ENCODE data around the gene EFS. TPM values are rescaled to one million over a fixed set of nuclear protein-coding genes. Genes with fewer than 3 reads are reported as not detected.
"Not testable (repeated sequence)": the region's sequence is repeated elsewhere in the genome, so short reads cannot be mapped to it uniquely, and the experiment has no call there.

Gene EFS
- total and polyA plus RNA-seq, 9 donors = 20.8 to 51.4 (median 43.9) TPM

DNA sequence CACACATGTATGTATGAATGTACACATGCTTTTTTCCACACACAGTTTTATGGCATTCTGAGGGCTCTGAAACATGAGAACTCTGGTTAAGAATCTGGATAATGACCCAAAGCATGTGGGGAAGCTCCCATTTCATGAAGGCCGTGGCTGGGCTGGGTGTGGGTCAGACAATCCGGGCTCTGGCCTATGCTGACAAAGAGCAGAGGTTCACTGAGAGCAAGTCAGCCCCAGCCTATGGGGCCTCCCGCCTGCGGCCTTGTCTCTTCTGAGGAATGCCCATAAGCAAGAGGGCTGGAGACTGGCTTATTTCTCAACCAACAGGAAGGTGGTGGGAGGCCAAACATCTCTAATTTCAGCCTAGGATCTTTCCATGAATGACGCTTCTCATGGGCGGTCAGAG lies 34.6 kb upstream of the EFS start:
- Histone ChIP-seq H3K4me3 (ENCODE audit: low read length) (no peak overlapping the region), H3K9me3 (replicated peaks; ENCODE audit: control insufficient read depth, low read depth, low read length) (no peaks in the 10 kb centered on the region), H3K27ac (ENCODE audit: low read length) (no peak overlapping the region), H3K4me1 (ENCODE audit: control insufficient read depth, insufficient read depth, low read length) (peaks cover 6% of the 10 kb centered on the region), H3K36me3 (ENCODE audit: control insufficient read depth, insufficient read depth, low read length) (no peaks in the 10 kb centered on the region), H3K27me3 (ENCODE audit: control insufficient read depth, insufficient read depth, low read length) (peaks cover 7% of the 10 kb centered on the region)
- 40% methylated on average over 2 of the region's 6 CpGs for WGBS (ENCODE audit: insufficient coverage)
- no peak for DNase-seq

DNA sequence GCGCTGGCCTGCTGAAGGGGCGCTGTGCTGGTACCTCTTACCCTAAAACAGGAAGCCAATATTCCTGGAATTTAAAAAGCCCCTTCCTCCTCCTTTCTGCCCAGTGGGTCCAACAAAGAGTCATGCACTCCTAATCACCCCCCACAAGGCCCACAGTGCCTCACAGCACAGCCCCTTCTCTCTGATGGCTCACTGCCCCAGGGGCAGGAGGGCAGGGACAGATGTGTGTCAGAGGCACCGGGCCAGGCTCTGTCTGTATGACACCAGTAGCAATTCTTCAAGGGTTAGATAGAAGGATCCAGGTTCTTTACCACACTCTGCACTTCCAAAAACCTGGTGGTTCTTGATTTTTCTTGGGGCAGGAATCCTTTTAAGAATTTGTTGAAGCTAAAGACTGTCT lies 34.2 kb upstream of the EFS start:
- peaks cover 6% of the 10 kb centered on the region for H3K4me1 ChIP-seq (ENCODE audit: control insufficient read depth, insufficient read depth, low read length)
- WGBS (ENCODE audit: insufficient coverage) = 67% methylated on average over 1 of the region's 3 CpGs
- H3K9me3 ChIP-seq (replicated peaks; ENCODE audit: control insufficient read depth, low read depth, low read length) = no peaks in the 10 kb centered on the region
- no peaks in the 10 kb centered on the region for H3K36me3 ChIP-seq (ENCODE audit: control insufficient read depth, insufficient read depth, low read length)
- H3K27me3 ChIP-seq (ENCODE audit: control insufficient read depth, insufficient read depth, low read length) = peaks cover 7% of the 10 kb centered on the region
- no peak overlapping the region for H3K27ac ChIP-seq (ENCODE audit: low read length)
- H3K4me3 ChIP-seq (ENCODE audit: low read length) = no peak overlapping the region
- DNase-seq = no peak

DNA sequence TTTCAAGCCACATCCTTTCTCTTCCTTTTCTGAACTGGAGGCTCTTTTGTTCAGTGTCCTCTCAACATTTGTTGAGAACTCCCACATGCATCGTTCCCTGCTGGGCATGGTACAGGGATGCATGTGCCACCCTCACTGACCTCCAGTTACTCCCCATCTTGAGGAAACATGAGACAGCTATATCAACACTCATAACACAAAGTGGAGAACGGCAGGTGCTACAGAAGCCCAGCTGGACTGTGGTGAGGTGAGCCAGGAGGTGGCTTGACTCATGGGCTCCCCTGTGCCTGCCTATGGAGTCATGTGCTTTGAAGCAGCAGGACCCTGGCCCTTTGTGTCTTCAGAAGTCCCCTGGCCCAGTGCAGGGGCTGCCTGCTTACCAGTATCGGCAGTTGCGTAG lies 33.4 kb upstream of the EFS start:
- H3K4me3 ChIP-seq (ENCODE audit: low read length) = no peak overlapping the region
- H3K9me3 ChIP-seq (replicated peaks; ENCODE audit: control insufficient read depth, low read depth, low read length) = no peaks in the 10 kb centered on the region
- H3K4me1 ChIP-seq (ENCODE audit: control insufficient read depth, insufficient read depth, low read length) = peaks cover 6% of the 10 kb centered on the region
- no peaks in the 10 kb centered on the region for H3K36me3 ChIP-seq (ENCODE audit: control insufficient read depth, insufficient read depth, low read length)
- WGBS (ENCODE audit: insufficient coverage) = 100% methylated on average over 2 of the region's 4 CpGs
- no peak overlapping the region for H3K27ac ChIP-seq (ENCODE audit: low read length)
- DNase-seq = no peak
- peaks cover 3% of the 10 kb centered on the region for H3K27me3 ChIP-seq (ENCODE audit: control insufficient read depth, insufficient read depth, low read length)

DNA sequence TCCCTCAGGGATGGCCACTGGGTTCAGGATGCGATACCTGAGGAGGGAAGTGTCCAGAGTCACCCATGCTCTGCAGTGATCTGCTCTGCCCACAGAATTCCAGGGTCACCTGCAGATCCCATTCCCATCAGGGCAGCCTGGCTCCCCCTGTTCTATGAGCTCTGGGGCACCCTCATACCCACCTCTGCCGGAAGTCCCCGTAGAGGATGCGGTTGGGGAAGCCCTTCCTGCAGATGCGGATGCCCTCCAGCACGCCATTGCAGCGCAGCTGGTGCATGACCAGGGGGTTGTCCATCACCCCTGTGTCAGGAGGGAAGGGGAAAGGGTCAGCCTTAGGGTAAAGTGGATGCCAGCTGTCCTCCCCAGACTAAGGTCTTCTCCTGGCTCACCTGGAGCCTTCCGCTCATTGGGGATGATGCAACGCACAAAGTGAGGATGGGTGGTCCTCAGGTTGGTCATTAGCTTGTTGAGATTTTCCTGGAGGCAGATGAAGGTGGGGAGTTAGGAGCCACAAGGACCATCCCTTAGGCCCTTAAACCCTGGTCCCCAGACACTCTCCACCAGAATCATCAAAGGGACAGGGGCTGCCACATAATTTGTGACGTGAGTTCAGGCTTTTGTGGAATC lies 31.9 kb upstream of the EFS start:
- DNase-seq = no peak
- Histone ChIP-seq H3K9me3 (replicated peaks; ENCODE audit: control insufficient read depth, low read depth, low read length) (no peaks in the 10 kb centered on the region), H3K4me1 (ENCODE audit: control insufficient read depth, insufficient read depth, low read length) (peaks cover 6% of the 10 kb centered on the region), H3K27ac (ENCODE audit: low read length) (no peak overlapping the region), H3K36me3 (ENCODE audit: control insufficient read depth, insufficient read depth, low read length) (no peaks in the 10 kb centered on the region), H3K4me3 (ENCODE audit: low read length) (no peak overlapping the region), H3K27me3 (ENCODE audit: control insufficient read depth, insufficient read depth, low read length) (no peaks in the 10 kb centered on the region)
- whole genome bisulfite sequencing (ENCODE audit: insufficient coverage) = 86% methylated on average over 7 of the region's 10 CpGs

DNA sequence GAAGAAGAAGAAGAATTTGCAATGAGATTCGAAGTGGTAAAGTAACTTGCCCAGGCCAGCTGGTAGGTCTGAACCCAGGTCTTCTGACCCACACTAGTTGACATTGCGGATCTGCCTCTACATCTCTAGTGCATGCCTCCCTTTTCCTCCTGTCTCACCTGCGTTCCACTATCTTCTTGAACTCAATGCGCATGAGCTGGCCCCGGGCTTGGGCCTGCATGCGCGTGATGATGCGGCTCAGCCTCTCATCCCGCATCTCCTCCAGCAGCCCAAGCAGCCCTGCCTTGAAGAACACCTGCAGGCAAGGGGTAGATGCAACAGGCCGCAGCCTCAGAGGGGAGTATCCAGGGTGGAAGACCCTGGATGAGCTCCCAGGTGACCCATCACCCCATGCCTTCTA lies 31.2 kb upstream of the EFS start:
- DNase-seq = no peak
- H3K4me1 ChIP-seq (ENCODE audit: control insufficient read depth, insufficient read depth, low read length) = peaks cover 6% of the 10 kb centered on the region
- H3K4me3 ChIP-seq (ENCODE audit: low read length) = no peak overlapping the region
- WGBS (ENCODE audit: insufficient coverage) = 87% methylated on average over 3 of the region's 10 CpGs
- no peaks in the 10 kb centered on the region for H3K36me3 ChIP-seq (ENCODE audit: control insufficient read depth, insufficient read depth, low read length)
- no peaks in the 10 kb centered on the region for H3K9me3 ChIP-seq (replicated peaks; ENCODE audit: control insufficient read depth, low read depth, low read length)
- no peak overlapping the region for H3K27ac ChIP-seq (ENCODE audit: low read length)
- no peaks in the 10 kb centered on the region for H3K27me3 ChIP-seq (ENCODE audit: control insufficient read depth, insufficient read depth, low read length)

DNA sequence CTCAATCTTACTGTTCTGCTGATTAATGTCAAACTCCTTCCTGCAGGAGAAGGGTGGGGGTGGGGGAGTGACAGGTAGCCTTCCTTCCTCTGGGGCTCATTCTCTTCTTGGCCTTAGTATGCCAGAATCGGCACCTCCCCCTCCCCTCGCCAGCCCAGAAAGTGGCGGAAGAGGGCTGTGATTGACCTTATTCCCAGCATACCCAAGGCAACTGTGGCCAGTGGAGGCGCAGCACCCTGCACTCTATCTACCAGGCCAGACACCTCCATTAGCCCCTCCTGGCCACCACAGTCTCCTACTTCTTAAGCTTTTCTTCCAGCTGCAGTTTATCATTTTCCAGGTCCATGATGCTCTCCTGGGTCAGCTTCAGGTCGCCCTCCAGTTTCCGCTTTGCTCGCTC lies 27.6 kb upstream of the EFS start:
- H3K4me1 ChIP-seq (ENCODE audit: control insufficient read depth, insufficient read depth, low read length) = no peaks in the 10 kb centered on the region
- no peak overlapping the region for H3K4me3 ChIP-seq (ENCODE audit: low read length)
- no peak for DNase-seq
- WGBS (ENCODE audit: insufficient coverage) = 68% methylated on average over 4 of the region's 7 CpGs
- peaks cover 3% of the 10 kb centered on the region for H3K27me3 ChIP-seq (ENCODE audit: control insufficient read depth, insufficient read depth, low read length)
- H3K27ac ChIP-seq (ENCODE audit: low read length) = no peak overlapping the region
- no peaks in the 10 kb centered on the region for H3K9me3 ChIP-seq (replicated peaks; ENCODE audit: control insufficient read depth, low read depth, low read length)
- no peaks in the 10 kb centered on the region for H3K36me3 ChIP-seq (ENCODE audit: control insufficient read depth, insufficient read depth, low read length)

DNA sequence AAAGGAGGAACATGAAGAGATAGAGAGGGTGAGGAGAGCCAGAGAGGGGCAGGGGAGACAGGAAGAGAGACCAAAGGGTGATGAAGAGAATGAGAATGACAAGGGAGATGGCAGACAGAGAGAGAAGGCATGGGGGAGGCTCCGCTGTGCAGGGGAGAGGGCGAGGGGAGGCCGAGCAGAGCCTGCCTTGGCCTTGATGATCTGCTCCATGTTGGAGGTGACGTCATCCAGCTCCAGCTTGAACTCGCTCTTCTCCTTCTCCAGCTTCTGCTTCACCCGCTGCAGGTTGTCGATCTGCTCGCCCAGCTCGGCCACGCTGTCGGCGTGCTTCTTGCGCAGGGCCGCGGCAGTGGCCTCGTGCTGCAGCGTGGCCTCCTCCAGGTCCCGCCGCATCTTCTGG lies 24.9 kb upstream of the EFS start:
- H3K27ac ChIP-seq (ENCODE audit: low read length); H3K27me3 ChIP-seq (ENCODE audit: control insufficient read depth, insufficient read depth, low read length); H3K4me1 ChIP-seq (ENCODE audit: control insufficient read depth, insufficient read depth, low read length); H3K4me3 ChIP-seq (ENCODE audit: low read length); H3K36me3 ChIP-seq (ENCODE audit: control insufficient read depth, insufficient read depth, low read length); H3K9me3 ChIP-seq (replicated peaks; ENCODE audit: control insufficient read depth, low read depth, low read length); DNase-seq: not testable (repeated sequence)
- no CpG with 5 or more reads among the region's 19 CpGs for WGBS (ENCODE audit: insufficient coverage)

DNA sequence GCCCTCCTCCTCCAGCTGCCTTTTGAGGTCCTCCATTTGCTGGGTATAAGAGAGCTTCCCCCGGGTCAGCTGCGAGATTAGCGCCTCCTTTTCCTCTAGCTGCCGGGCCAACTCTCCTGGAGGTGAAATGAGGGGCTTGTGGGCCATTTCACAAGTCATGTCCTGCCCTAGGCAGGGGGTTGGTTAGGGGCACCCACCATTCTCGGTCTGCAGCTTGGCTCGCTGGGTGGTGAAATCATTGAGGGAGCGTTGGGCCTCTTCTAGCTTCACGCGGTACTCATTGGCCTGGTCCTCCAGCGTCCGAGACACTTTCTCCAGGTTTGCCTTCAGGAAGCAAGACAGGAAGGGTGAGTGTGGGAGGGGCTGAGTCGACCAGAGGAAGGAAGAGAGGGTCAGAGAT lies 24.4 kb upstream of the EFS start:
- WGBS (ENCODE audit: insufficient coverage) = 63% methylated on average over 8 of the region's 12 CpGs
- no peak overlapping the region for H3K4me3 ChIP-seq (ENCODE audit: low read length)
- H3K27me3 ChIP-seq (ENCODE audit: control insufficient read depth, insufficient read depth, low read length) = peaks cover 3% of the 10 kb centered on the region
- no peak for DNase-seq
- no peaks in the 10 kb centered on the region for H3K4me1 ChIP-seq (ENCODE audit: control insufficient read depth, insufficient read depth, low read length)
- H3K36me3 ChIP-seq (ENCODE audit: control insufficient read depth, insufficient read depth, low read length) = no peaks in the 10 kb centered on the region
- H3K9me3 ChIP-seq (replicated peaks; ENCODE audit: control insufficient read depth, low read depth, low read length) = no peaks in the 10 kb centered on the region
- H3K27ac ChIP-seq (ENCODE audit: low read length) = no peak overlapping the region

DNA sequence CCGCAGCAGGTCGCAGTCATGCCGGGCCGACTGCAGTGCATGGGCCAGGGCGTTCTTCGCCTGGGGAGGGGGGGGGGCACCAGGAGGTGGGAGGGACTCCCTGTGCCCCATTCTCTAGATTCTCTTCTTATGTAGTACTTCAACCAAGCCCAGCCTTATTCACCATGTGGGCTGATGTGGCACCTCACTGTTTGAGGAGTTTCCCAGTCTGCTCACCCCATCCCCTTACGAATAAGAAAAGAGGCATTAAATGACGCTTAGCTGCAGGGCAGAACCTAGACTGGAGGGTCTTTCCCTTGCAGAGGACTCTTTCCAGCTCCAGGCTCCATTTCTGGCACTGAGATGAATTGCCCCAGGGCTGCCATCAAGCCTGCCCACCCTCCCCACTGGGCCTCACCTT lies 24.0 kb upstream of the EFS start:
- Histone ChIP-seq H3K4me1 (ENCODE audit: control insufficient read depth, insufficient read depth, low read length) (no peaks in the 10 kb centered on the region), H3K27me3 (ENCODE audit: control insufficient read depth, insufficient read depth, low read length) (peaks cover 3% of the 10 kb centered on the region), H3K9me3 (replicated peaks; ENCODE audit: control insufficient read depth, low read depth, low read length) (no peaks in the 10 kb centered on the region), H3K4me3 (ENCODE audit: low read length) (no peak overlapping the region), H3K36me3 (ENCODE audit: control insufficient read depth, insufficient read depth, low read length) (no peaks in the 10 kb centered on the region), H3K27ac (ENCODE audit: low read length) (no peak overlapping the region)
- no peak for DNase-seq
- WGBS (ENCODE audit: insufficient coverage) = 70% methylated on average over 2 of the region's 8 CpGs

DNA sequence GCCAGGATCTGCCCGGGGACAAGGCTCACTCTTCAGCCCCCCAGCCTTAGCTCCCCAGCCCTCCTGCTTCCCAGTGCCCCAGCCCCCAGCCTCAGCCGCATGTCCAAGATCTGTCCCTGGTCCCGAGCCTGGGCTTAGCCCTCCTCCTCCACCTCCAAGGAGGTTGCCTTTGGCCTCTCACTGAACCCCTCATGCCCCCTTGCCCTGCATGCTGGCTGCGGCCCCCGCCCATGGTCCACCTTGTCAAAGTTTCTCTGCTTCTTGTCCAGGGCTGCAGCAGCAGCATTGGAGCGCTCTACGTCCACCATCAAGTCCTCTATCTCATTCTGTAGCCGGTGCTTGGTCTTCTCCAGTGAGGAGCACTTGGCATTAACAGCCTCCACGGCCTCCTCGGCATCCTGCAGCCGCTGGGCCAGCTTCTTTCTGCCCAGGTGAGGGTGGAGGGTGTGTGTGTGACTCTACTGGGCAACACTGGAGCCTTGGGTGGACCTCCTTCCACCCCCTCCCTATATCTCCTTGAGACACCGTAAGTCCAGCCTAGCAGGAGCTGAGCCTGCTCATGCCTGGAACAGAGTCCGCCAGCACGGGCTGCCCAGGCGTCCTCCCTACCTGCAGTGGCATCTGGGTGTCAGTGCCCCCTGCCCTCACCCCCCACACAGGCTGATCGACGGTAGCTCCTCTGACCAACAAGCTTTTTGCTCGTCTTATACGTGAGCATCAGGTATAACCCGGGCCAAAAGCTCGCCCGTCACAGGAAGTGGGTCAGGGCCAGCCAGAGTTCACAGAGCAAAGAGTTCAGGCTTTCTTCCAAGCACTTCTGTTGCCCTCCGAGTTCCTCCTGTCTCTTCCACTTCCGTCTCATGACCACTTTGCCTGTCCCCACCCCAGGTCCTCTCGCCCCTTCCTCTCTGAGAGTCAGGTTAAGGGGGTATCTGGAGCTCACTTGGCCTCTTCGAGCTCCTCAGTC lies 23.2 kb upstream of the EFS start:
- no peak overlapping the region for H3K27ac ChIP-seq (ENCODE audit: low read length)
- H3K9me3 ChIP-seq (replicated peaks; ENCODE audit: control insufficient read depth, low read depth, low read length) = no peaks in the 10 kb centered on the region
- H3K4me1 ChIP-seq (ENCODE audit: control insufficient read depth, insufficient read depth, low read length) = no peaks in the 10 kb centered on the region
- no peak for DNase-seq
- 74% methylated on average over 20 of the region's 26 CpGs for WGBS (ENCODE audit: insufficient coverage)
- peaks cover 3% of the 10 kb centered on the region for H3K27me3 ChIP-seq (ENCODE audit: control insufficient read depth, insufficient read depth, low read length)
- H3K4me3 ChIP-seq (ENCODE audit: low read length) = no peak overlapping the region
- no peaks in the 10 kb centered on the region for H3K36me3 ChIP-seq (ENCODE audit: control insufficient read depth, insufficient read depth, low read length)
